Kidney (tissue), 14 donors: Measurements from ENCODE around the gene GPR37. TPM values are rescaled to one million over a fixed set of nuclear protein-coding genes. Genes with fewer than 3 reads are reported as not detected.

Experiments
- DNase-seq, 5 donors: peaks; one replicate each; pipeline ENCODE4 v3.0.0-alpha.2; 2013 to 2020
- FAIRE-seq: peaks from 2 replicates; lab custom pipeline; 2012; peaks lifted over from hg19 to GRCh38; lab: Jason Lieb, UNC
- H3K27ac ChIP-seq, 2 donors: one replicate each; pipeline ENCODE4 v1.7.0; 2013; ENCODE audit warnings: low read depth in 2 of 2, low read length in 2 of 2, inconsistent platforms in 1 of 2
- H3K27me3 ChIP-seq: one replicate; pipeline ENCODE4 v1.7.1; 2013; ENCODE audit warnings: low read length, inconsistent platforms; ENCODE audit not compliant: control insufficient read depth, insufficient read depth
- H3K36me3 ChIP-seq, 3 donors: one replicate each; pipeline versions ENCODE4 v1.7.0 to v1.7.1; 2013; ENCODE audit warnings: low read length in 3 of 3, control low read depth in 1 of 3, inconsistent platforms in 1 of 3; ENCODE audit not compliant: insufficient read depth in 3 of 3, control insufficient read depth in 2 of 3
- H3K4me1 ChIP-seq, 3 donors: one replicate each; pipeline versions ENCODE4 v1.7.0 to v1.7.1; 2013; ENCODE audit warnings: low read length in 3 of 3, inconsistent platforms in 1 of 3, low read depth in 1 of 3; ENCODE audit not compliant: control insufficient read depth in 2 of 3, insufficient read depth in 2 of 3
- H3K4me3 ChIP-seq, 3 donors: one replicate each; pipeline versions ENCODE4 v1.7.0 to v1.8.1; 2013; ENCODE audit warnings: low read length in 3 of 3, control low read depth in 1 of 3, inconsistent platforms in 1 of 3
- H3K9ac ChIP-seq, 3 donors: one replicate each; pipeline versions ENCODE4 v1.7.0 to v1.7.1; 2013; ENCODE audit warnings: low read length in 3 of 3, control low read depth in 1 of 3, inconsistent platforms in 1 of 3
- H3K9me3 ChIP-seq, 3 donors: one replicate each; pipeline versions ENCODE4 v1.7.0 to v1.7.1; 2013; ENCODE audit warnings: low read length in 3 of 3, control low read depth in 1 of 3, inconsistent platforms in 1 of 3; ENCODE audit not compliant: control insufficient read depth in 2 of 3, insufficient read depth in 1 of 3
- intact Hi-C: fragments of 100-400 bp; cut with DNase I; formaldehyde crosslinking; loops from one replicate; pipeline ENCODE4 v1.11.1; 2022
- polyA plus RNA-seq: library from polyadenylated mRNA; stranded (reverse); fragments of 350-450 nt; fragmentation: Illumina TruSeq; extraction: RNeasy Lipid Tissue Mini Kit (QIAGEN cat#74804); gene quantifications from one replicate; pipeline ENCODE4 v1.2.3, GENCODE V29; 2014; ENCODE audit warnings: low read depth, low replicate concordance; ENCODE audit not compliant: insufficient read depth
- total RNA-seq: library from RNA; stranded (reverse); fragmentation: NEBNext Ultra II Directional; extraction: Animal tissue kit (Norgen Biotek cat#: 25700); gene quantifications from one replicate; pipeline ENCODE4 v1.2.1, GENCODE V29; 2021
- TF ChIP-seq, protein P1 (sequence below): IDR thresholded peaks from 3 replicates; pipeline ENCODE4 v1.5.1; 2012; ENCODE audit warnings: mild to moderate bottlenecking, moderate library complexity, borderline replicate concordance; ENCODE audit not compliant: insufficient read depth; ENCODE audit errors: extremely low read depth
- donor health status: control.
- donor health status: control.
- donor health status: control.
- donor health status: control.
- donor health status: control.
- donor health status: DM: yes; HTN: yes; CAD: no.
- donor health status: Normal renal cell carcinoma (clear cell type).

Gene GPR37
- total and polyA plus RNA-seq, 2 donors from 2014 or later, result 0.60 to 4.4 TPM

DNA sequence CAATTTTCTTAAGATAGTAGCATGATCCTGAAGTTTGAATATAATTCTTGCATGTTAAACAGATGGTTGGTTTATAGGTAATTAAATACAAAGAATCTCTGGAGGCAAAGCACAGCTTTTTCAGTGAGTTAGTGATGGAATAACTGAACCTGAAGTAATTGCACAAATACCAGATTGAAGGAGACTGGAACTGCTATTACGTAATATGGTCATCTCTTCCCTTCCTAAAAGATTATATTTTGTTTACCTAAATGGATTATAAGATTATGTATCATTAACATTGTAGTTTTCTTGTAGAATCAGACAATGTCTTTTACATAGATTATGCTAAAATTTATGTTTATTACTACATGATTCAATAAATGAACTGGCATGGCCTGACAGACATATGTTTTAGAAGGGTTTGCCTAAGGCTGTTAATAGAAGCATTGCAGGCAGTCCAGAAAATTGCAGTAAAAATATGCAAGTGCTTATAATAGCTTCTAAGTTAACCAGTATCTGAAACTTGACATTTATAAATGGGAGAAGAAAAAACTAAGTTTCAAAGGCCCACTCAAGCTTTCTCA lies 35.8 kb upstream of the GPR37 start:
- Histone ChIP-seq H3K4me3 (no peak overlapping the region), H3K9me3 (no peaks in the 10 kb centered on the region), H3K27me3 (no peaks in the 10 kb centered on the region), H3K36me3 (no peaks in the 10 kb centered on the region), H3K9ac (no peak overlapping the region), H3K27ac (no peak overlapping the region), H3K4me1 (no peaks in the 10 kb centered on the region)
- intact Hi-C loops, result no loop called here
- no peak for FAIRE-seq
- DNase-seq, result no peak
- TF ChIP-seq, protein P1, sequence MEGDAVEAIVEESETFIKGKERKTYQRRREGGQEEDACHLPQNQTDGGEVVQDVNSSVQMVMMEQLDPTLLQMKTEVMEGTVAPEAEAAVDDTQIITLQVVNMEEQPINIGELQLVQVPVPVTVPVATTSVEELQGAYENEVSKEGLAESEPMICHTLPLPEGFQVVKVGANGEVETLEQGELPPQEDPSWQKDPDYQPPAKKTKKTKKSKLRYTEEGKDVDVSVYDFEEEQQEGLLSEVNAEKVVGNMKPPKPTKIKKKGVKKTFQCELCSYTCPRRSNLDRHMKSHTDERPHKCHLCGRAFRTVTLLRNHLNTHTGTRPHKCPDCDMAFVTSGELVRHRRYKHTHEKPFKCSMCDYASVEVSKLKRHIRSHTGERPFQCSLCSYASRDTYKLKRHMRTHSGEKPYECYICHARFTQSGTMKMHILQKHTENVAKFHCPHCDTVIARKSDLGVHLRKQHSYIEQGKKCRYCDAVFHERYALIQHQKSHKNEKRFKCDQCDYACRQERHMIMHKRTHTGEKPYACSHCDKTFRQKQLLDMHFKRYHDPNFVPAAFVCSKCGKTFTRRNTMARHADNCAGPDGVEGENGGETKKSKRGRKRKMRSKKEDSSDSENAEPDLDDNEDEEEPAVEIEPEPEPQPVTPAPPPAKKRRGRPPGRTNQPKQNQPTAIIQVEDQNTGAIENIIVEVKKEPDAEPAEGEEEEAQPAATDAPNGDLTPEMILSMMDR, result no peak

DNA sequence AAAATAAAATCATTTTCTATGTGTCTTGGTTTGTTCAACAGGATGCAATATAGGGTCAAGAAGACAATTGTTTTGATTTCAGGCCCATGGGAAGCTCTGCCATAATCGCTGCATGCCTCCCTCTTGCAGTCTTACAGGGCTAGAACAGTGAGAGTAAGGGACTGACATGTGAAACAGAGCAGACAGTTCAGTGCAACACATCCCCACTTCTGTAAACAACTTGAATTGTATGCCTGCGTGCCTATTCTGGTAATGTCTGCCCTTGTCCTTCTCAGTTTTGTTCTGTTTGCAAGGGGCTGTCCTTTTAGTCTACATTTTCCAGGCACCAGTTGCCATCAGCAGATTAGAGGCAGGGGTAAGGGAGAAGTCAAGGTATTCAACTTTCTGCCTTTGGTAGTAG lies 34.8 kb upstream of the GPR37 start:
- H3K4me3 ChIP-seq, result no peak overlapping the region
- intact Hi-C loops, result no loop called here
- no peak for FAIRE-seq

DNA sequence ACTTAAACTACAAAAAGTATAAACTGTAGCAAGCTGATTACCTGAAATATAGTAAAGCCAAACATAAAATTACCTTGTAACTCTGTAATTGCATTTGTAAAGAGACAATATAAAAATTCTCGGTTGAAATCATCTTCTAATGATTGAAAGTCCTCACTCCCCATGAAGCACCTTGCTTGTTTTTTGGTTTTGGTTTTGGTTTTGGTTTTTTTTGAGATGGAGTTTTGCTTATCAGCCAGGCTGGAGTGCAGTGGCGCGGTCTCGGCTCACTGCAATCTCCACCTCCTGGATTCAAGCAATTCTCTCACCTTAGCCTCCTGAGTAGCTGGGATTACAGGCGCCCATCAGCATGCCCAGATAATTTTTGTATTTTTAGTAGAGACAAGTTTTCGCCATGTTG lies 33.9 kb upstream of the GPR37 start:
- Histone ChIP-seq H3K9me3 (no peaks in the 10 kb centered on the region), H3K4me3 (no peak overlapping the region), H3K9ac (no peak overlapping the region), H3K36me3 (no peaks in the 10 kb centered on the region), H3K27me3 (no peaks in the 10 kb centered on the region), H3K27ac (no peak overlapping the region), H3K4me1 (no peaks in the 10 kb centered on the region)
- TF ChIP-seq, protein P1, result no peak
- FAIRE-seq (no peak), DNase-seq (no peak)
- intact Hi-C loops, result no loop called here

More for the DNA sequence above, 34.8 kb upstream of the GPR37 start:
- H3K36me3 ChIP-seq, result no peaks in the 10 kb centered on the region
- no peaks in the 10 kb centered on the region for H3K9me3 ChIP-seq
- H3K27me3 ChIP-seq, result no peaks in the 10 kb centered on the region
- no peak overlapping the region for H3K27ac ChIP-seq
- TF ChIP-seq, protein P1, result no peak
- no peak for DNase-seq
- no peak overlapping the region for H3K9ac ChIP-seq
- H3K4me1 ChIP-seq, result no peaks in the 10 kb centered on the region

DNA sequence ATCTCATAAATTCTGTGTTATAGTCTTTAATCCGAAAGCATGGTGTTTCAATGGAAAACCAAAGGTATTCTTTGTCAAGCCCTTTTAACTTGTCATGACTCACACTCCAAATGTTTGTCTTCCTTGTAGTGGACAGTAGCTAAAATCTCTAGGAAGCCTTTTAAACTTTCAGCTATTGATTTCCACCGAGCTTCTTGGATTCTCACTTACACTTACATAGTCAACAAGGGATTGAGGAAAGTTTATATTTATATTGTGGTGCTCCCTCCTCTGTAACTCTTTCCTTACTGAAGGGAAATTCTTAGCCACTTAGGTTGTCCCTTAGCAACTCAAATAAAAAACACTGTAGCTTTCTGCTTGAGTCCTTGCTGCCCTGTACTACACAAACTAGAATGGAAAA lies 31.2 kb upstream of the GPR37 start:
- intact Hi-C loops, result no loop called here
- no peak overlapping the region for H3K9ac ChIP-seq
- H3K4me3 ChIP-seq, result no peak overlapping the region
- no peaks in the 10 kb centered on the region for H3K9me3 ChIP-seq
- TF ChIP-seq, protein P1, result no peak
- FAIRE-seq (no peak), DNase-seq (no peak)
- H3K4me1 ChIP-seq, result no peaks in the 10 kb centered on the region
- no peaks in the 10 kb centered on the region for H3K27me3 ChIP-seq
- H3K36me3 ChIP-seq, result no peaks in the 10 kb centered on the region
- no peak overlapping the region for H3K27ac ChIP-seq
